Measurements from ENCODE around the gene TAF1D. TPM values are rescaled to one million over a fixed set of nuclear protein-coding genes. Genes with fewer than 3 reads are reported as not detected.

TAF1D gene
- total RNA-seq, 1 experiment from 2014 or later = 103 TPM

- peak; percentile 42 for DNase-seq (ENCODE audit: low spot score)
Measured at GRCh38 chr11:93727985-93728791, 13.1 kb downstream of the TAF1D start.

GRCh38 chr11:93724089-93724488 is 17.2 kb downstream of the TAF1D start:
- DNase-seq (ENCODE audit: low spot score) = no peak

- DNase-seq (ENCODE audit: low spot score) = no peak
Measured at GRCh38 chr11:93720522-93720921, 20.8 kb downstream of the TAF1D start.

- no peak for DNase-seq (ENCODE audit: low spot score)
Measured at GRCh38 chr11:93719310-93719709, 22.0 kb downstream of the TAF1D start.

GRCh38 chr11:93718057-93718563 is 23.2 kb downstream of the TAF1D start:
- no peak for DNase-seq (ENCODE audit: low spot score)

GRCh38 chr11:93717501-93717900 is 23.8 kb downstream of the TAF1D start:
- DNase-seq (ENCODE audit: low spot score) = no peak

GRCh38 chr11:93715797-93716396 is 25.4 kb downstream of the TAF1D start:
- DNase-seq (ENCODE audit: low spot score) = no peak

GRCh38 chr11:93712678-93713077 is 28.6 kb downstream of the TAF1D start:
- no peak for DNase-seq (ENCODE audit: low spot score)

GRCh38 chr11:93710239-93710638 is 31.1 kb downstream of the TAF1D start:
- DNase-seq (ENCODE audit: low spot score) = no peak

- no peak for DNase-seq (ENCODE audit: low spot score)
Measured at GRCh38 chr11:93704237-93704636, 37.1 kb downstream of the TAF1D start.

GRCh38 chr11:93700830-93701229 is 40.5 kb downstream of the TAF1D start:
- DNase-seq (ENCODE audit: low spot score) = no peak

- no peak for DNase-seq (ENCODE audit: low spot score)
Measured at GRCh38 chr11:93697611-93698010, 43.7 kb downstream of the TAF1D start.

GRCh38 chr11:93694557-93694956 is 46.7 kb downstream of the TAF1D start:
- no peak for DNase-seq (ENCODE audit: low spot score)

GRCh38 chr11:93694109-93694508 is 47.2 kb downstream of the TAF1D start:
- DNase-seq (ENCODE audit: low spot score) = no peak

- no peak for DNase-seq (ENCODE audit: low spot score)
Measured at GRCh38 chr11:93689240-93689639, 52.1 kb downstream of the TAF1D start.

- DNase-seq (ENCODE audit: low spot score) = no peak
Measured at GRCh38 chr11:93686812-93687211, 54.5 kb downstream of the TAF1D start.

- DNase-seq (ENCODE audit: low spot score) = no peak
Measured at GRCh38 chr11:93686226-93686625, 55.1 kb downstream of the TAF1D start.

Small RNA genes within 50 kb of the gene (small RNA-seq; reads per million reads assigned to genes)
- not detected for gene RF00019
- 5.3 reads per million, percentile 84 among the genes with 10 or more reads in this experiment for gene RF00493
- gene SCARNA9 = not detected
- not detected for gene SNORA1
- not detected for gene SNORA18
- gene SNORA25 = not detected
- not detected for gene SNORA32
- gene SNORA40 = not detected
- not detected for gene SNORA8
- not detected for gene SNORD5
- 1,259 reads per million, percentile 99 among the genes with 10 or more reads in this experiment for gene SNORD6

Other genes starting within 250 kb of the TAF1D start
- 24.6 and 36.4 TPM in 2 replicates for gene SMCO4, start 198.1 kb downstream of the TAF1D start, total RNA-seq (2014; rRNA removed; shearing (Covaris generic))
- gene CEP295, start 79.8 kb downstream of the TAF1D start, total RNA-seq (2014; rRNA removed; shearing (Covaris generic)) = 10.9 and 13.1 TPM in 2 replicates
- 18.8 and 26.5 TPM in 2 replicates for gene C11orf54, start 177 bp upstream of the TAF1D start, total RNA-seq (2014; rRNA removed; shearing (Covaris generic))
- 44.2 and 45.4 TPM in 2 replicates for gene MED17, start 42.8 kb upstream of the TAF1D start, total RNA-seq (2014; rRNA removed; shearing (Covaris generic))
- not detected in 2 replicates for gene VSTM5, start 109.1 kb upstream of the TAF1D start, total RNA-seq (2014; rRNA removed; shearing (Covaris generic))

Measured in HT-29 (cell line).